NOMO-1 treated with dmso at 0.1 percent for 144 hours (cell line): ENCODE data around the gene CRACDL.

Source experiments
- DNase-seq: peaks from one replicate; lab custom pipeline; 2025; ENCODE audit not compliant: unreplicated experiment; lab: John Stamatoyannopoulos, UW

CRACDL gene

GRCh38 chr2:98924910-98925309 lies 11.1 kb downstream of the CRACDL start:
- DNase-seq, result no peak

GRCh38 chr2:98924038-98924830 lies 11.8 kb downstream of the CRACDL start:
- no peak for DNase-seq

GRCh38 chr2:98923244-98923940 lies 12.6 kb downstream of the CRACDL start:
- no peak for DNase-seq

- no peak for DNase-seq
These were observed 15.0 kb downstream of the CRACDL start for GRCh38 chr2:98921062-98921461.

GRCh38 chr2:98917031-98917471 lies 19.0 kb downstream of the CRACDL start:
- no peak for DNase-seq

- DNase-seq, result no peak
These were observed 20.2 kb downstream of the CRACDL start for GRCh38 chr2:98915751-98916358.

GRCh38 chr2:98914713-98915580 lies 21.1 kb downstream of the CRACDL start:
- no peak for DNase-seq

- DNase-seq, result no peak
These were observed 21.9 kb downstream of the CRACDL start for GRCh38 chr2:98913916-98914712.

GRCh38 chr2:98912957-98913915 lies 22.8 kb downstream of the CRACDL start:
- no peak for DNase-seq

GRCh38 chr2:98912221-98912851 lies 23.7 kb downstream of the CRACDL start:
- DNase-seq, result no peak

GRCh38 chr2:98911376-98912154 lies 24.5 kb downstream of the CRACDL start:
- DNase-seq, result no peak

GRCh38 chr2:98911126-98911375 lies 25.0 kb downstream of the CRACDL start:
- no peak for DNase-seq

- no peak for DNase-seq
These were observed 25.5 kb downstream of the CRACDL start for GRCh38 chr2:98910349-98911125.

GRCh38 chr2:98909317-98910211 lies 26.5 kb downstream of the CRACDL start:
- DNase-seq, result peak; percentile 4

- peak; percentile 6 for DNase-seq
These were observed 27.1 kb downstream of the CRACDL start for GRCh38 chr2:98908931-98909316.
